Type B pancreatic cell (in vitro differentiated cells): ENCODE measurements around the gene HSPB7. TPM values are rescaled to one million over a fixed set of nuclear protein-coding genes. Genes with fewer than 3 reads are reported as not detected.
"Not testable (repeated sequence)": the region's sequence is repeated elsewhere in the genome, so short reads cannot be mapped to it uniquely, and the experiment has no call there.

Experiments used
- DNase-seq: peaks from one replicate; pipeline ENCODE4 v3.0.0; 2021; ENCODE audit warnings: mixed read lengths; ENCODE audit not compliant: unreplicated experiment; ENCODE audit errors: extremely low spot score
- H3K27ac Mint-ChIP-seq: 2 replicates; pipeline ENCODE4 v1.8.0; 2021; ENCODE audit warnings: mild to moderate bottlenecking, mixed read lengths
- H3K27me3 Mint-ChIP-seq: 2 replicates; pipeline ENCODE4 v1.8.0; 2021; ENCODE audit warnings: mixed read lengths
- H3K36me3 Mint-ChIP-seq: 2 replicates; pipeline ENCODE4 v1.8.0; 2021; ENCODE audit warnings: mixed read lengths
- H3K4me1 Mint-ChIP-seq: one replicate; pipeline ENCODE4 v1.8.0; 2021; ENCODE audit warnings: mixed read lengths; ENCODE audit not compliant: unreplicated experiment
- H3K4me3 Mint-ChIP-seq: 2 replicates; pipeline ENCODE4 v1.8.0; 2021; ENCODE audit warnings: mild to moderate bottlenecking, mixed read lengths
- H3K9me3 Mint-ChIP-seq: 2 replicates; pipeline ENCODE4 v1.8.0; 2021; ENCODE audit warnings: mixed read lengths
- CTCF ChIP-seq: fragments of 200-600 bp; sonication (generic); conservative IDR thresholded peaks from 2 replicates; pipeline ENCODE4 v1.5.0; 2021; ENCODE audit warnings: antibody characterized with exemption, mild to moderate bottlenecking
- total RNA-seq: library from RNA; stranded (reverse); gene quantifications from 2 replicates; pipeline ENCODE4 v1.2.1, GENCODE V29; 2021; ENCODE audit warnings: low replicate concordance

Gene HSPB7
- total RNA-seq, 1 donor from 2014 or later = 0.48 TPM

DNA sequence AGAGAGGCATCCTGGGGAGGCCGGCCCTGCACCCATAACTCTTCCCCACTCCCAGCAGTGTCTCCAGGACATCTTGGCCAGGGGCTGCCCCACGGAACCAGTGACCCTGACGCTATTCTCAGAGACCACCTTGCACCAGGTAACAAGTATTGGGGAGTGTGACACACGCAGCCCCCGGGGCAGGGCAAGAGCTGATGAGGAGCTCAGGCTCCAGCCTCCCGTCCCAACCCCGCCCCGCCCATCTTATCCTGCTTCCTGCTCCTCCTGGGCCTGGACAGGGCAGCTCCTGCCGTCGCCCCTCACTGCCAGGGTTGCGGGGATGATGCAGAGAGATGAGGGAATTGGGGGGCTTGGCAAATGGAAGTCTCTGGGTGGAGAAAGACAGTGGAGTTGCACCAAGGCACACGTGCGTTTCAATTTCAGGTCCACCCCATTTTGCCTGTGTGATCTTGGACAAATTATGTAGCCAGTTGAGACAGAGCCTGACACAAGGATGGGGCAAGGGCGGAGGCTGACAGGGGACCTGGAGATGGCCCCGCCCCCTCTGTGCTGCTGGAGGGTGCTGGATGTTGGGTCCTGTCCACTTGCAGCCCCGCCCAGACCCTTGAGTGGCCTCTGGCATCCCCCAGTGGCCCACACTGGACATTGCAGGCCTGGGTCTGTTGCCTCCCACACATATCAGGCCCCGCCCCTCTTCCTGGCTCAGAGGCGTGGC, 14.7 kb upstream of the HSPB7 start:
- no peaks in the 10 kb centered on the region for H3K36me3 Mint-ChIP-seq
- H3K9me3 Mint-ChIP-seq = no peaks in the 10 kb centered on the region
- H3K4me3 Mint-ChIP-seq = no peak overlapping the region
- peak; percentile 87 for DNase-seq
- H3K27me3 Mint-ChIP-seq = peaks cover 5% of the 10 kb centered on the region
- peak; percentile 92 for TF ChIP-seq CTCF
- H3K4me1 Mint-ChIP-seq = peaks cover 10% of the 10 kb centered on the region
- peak overlapping the region; percentile 48 for H3K27ac Mint-ChIP-seq

GRCh38 chr1:16031551-16031950, 13.7 kb upstream of the HSPB7 start:
- Mint-ChIP-seq H3K4me1 (peaks cover 6% of the 10 kb centered on the region), H3K27me3 (no peaks in the 10 kb centered on the region), H3K27ac (no peak overlapping the region), H3K4me3 (no peak overlapping the region), H3K36me3 (no peaks in the 10 kb centered on the region), H3K9me3 (no peaks in the 10 kb centered on the region)
- no peak for DNase-seq
- TF ChIP-seq CTCF = no peak

- no peaks in the 10 kb centered on the region for H3K9me3 Mint-ChIP-seq
- no peak for DNase-seq
- H3K4me3 Mint-ChIP-seq = no peak overlapping the region
- no peak for TF ChIP-seq CTCF
- peaks cover 6% of the 10 kb centered on the region for H3K4me1 Mint-ChIP-seq
- H3K27me3 Mint-ChIP-seq = peaks cover 4% of the 10 kb centered on the region
- no peaks in the 10 kb centered on the region for H3K36me3 Mint-ChIP-seq
- no peak overlapping the region for H3K27ac Mint-ChIP-seq
These were observed 11.4 kb upstream of the HSPB7 start for GRCh38 chr1:16029288-16029687.

- not testable (repeated sequence) for H3K4me3 Mint-ChIP-seq, H3K36me3 Mint-ChIP-seq, DNase-seq, H3K27ac Mint-ChIP-seq, H3K4me1 Mint-ChIP-seq, H3K27me3 Mint-ChIP-seq, H3K9me3 Mint-ChIP-seq
These were observed 11.1 kb upstream of the HSPB7 start for GRCh38 chr1:16029003-16029268.

- TF ChIP-seq CTCF = no peak
- Mint-ChIP-seq H3K4me3 (no peak overlapping the region), H3K27ac (no peak overlapping the region), H3K27me3 (peaks cover 4% of the 10 kb centered on the region), H3K9me3 (no peaks in the 10 kb centered on the region), H3K36me3 (no peaks in the 10 kb centered on the region), H3K4me1 (peaks cover 6% of the 10 kb centered on the region)
- DNase-seq = no peak
These were observed 10.6 kb upstream of the HSPB7 start for GRCh38 chr1:16028237-16029002.

GRCh38 chr1:16026723-16027484, 9.1 kb upstream of the HSPB7 start:
- DNase-seq = no peak
- no peak overlapping the region for H3K4me3 Mint-ChIP-seq
- peaks cover 5% of the 10 kb centered on the region for H3K27me3 Mint-ChIP-seq
- no peak overlapping the region for H3K27ac Mint-ChIP-seq
- H3K4me1 Mint-ChIP-seq = no peaks in the 10 kb centered on the region
- TF ChIP-seq CTCF = no peak
- H3K9me3 Mint-ChIP-seq = no peaks in the 10 kb centered on the region
- H3K36me3 Mint-ChIP-seq = no peaks in the 10 kb centered on the region

DNA sequence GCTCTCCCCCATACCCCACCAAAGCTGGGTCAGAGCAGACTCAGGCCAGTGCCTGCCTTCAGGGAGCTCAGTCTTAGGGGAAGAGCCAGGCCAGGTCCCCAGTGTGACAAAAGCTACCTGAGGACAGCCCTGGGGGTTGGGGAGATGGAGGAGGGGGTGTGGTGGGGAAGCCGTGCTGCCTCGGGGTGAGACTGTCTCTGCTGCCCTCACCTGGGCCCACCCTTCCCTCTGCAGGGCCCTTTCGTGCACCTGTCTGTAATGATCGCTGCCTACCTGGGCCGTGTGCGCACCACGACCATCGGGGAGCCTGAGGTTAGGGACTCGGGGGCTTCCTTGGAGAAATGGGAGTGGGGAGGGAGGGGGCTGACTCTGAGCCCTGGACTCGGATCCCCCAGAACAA, 8.5 kb upstream of the HSPB7 start:
- not testable (repeated sequence) for H3K36me3 Mint-ChIP-seq, H3K9me3 Mint-ChIP-seq, H3K4me3 Mint-ChIP-seq, DNase-seq, H3K27ac Mint-ChIP-seq, H3K27me3 Mint-ChIP-seq, H3K4me1 Mint-ChIP-seq
